HepG2 (cell line): ENCODE measurements around the gene L3MBTL1. TPM values are rescaled to one million over a fixed set of nuclear protein-coding genes. Genes with fewer than 3 reads are reported as not detected.
A peak's percentile ranks its signal among the peaks of the same experiment; 100 is the strongest.

ENCODE experiments used
- ATAC-seq: fragments of 200-7000 bp; cut with Tn5 transposase; 3 replicates; pipeline ENCODE4 v1.9.1; 2020; ENCODE audit warnings: mild to moderate bottlenecking, moderate library complexity
- BruUV-seq: library from RNA; stranded (reverse); fragments of 400-500 nt; replicated peaks from 2 replicates; lab custom pipeline; 2021; lab: Mats Ljungman, UMichigan
- CTCF ChIA-PET: fragments of 300-600 bp; formaldehyde crosslinking; extraction: SDS; loops from one replicate; lab custom pipeline; 2021; ENCODE audit warnings: low total read pairs, inconsistent platforms, low intra/inter-chr PET ratio; lab: Yijun Ruan, JAX
- POLR2A ChIA-PET: fragments of 350-600 bp; sonication (Branson Sonifier 250); formaldehyde crosslinking; loops from one replicate; lab custom pipeline; 2020; ENCODE audit warnings: antibody characterized with exemption, inconsistent platforms; lab: Yijun Ruan, JAX
- DNase-seq: peaks from one replicate; pipeline ENCODE4 v3.0.0-alpha.2; 2015; ENCODE audit warnings: low spot score
- FAIRE-seq: peaks from 3 replicates; lab custom pipeline; 2011; peaks lifted over from hg19 to GRCh38; lab: Jason Lieb, UNC
- H2AFZ ChIP-seq: one replicate; pipeline ENCODE4 v1.6.1; 2011; ENCODE audit warnings: low read length, inconsistent platforms
- H3K27ac ChIP-seq: fragments of 300-600 bp; 3 replicates; pipeline ENCODE4 v1.8.0; 2011; ENCODE audit warnings: mixed run types, mild to moderate bottlenecking, mixed read lengths, low read length, inconsistent platforms; ENCODE audit not compliant: insufficient read depth; ENCODE audit errors: extremely low read length
- H3K27me3 ChIP-seq, 2 experiments: fragments of 200-600 bp in 1 of 2; 2 replicates in 1 of 2; 3 replicates in 1 of 2; pipeline versions ENCODE4 v1.6.0 to v1.8.0; 2011; ENCODE audit warnings: low read length in 2 of 2, mild to moderate bottlenecking in 2 of 2, moderate library complexity in 2 of 2, inconsistent platforms in 1 of 2; ENCODE audit not compliant: insufficient read depth in 2 of 2, control insufficient read depth in 1 of 2
- H3K36me3 ChIP-seq, 2 experiments: fragments of 200-600 bp in 1 of 2; replicated peaks in 1 of 2; 2 replicates in 1 of 2; 3 replicates in 1 of 2; pipeline versions ENCODE4 v1.5.1 to v1.8.0; 2011; ENCODE audit warnings: low read length in 2 of 2, inconsistent platforms in 1 of 2; ENCODE audit not compliant: insufficient read depth in 2 of 2, control insufficient read depth in 1 of 2
- H3K4me1 ChIP-seq: 2 replicates; pipeline ENCODE4 v1.5.1; 2012; ENCODE audit warnings: low read length, inconsistent platforms; ENCODE audit not compliant: insufficient read depth
- H3K4me2 ChIP-seq: 2 replicates; pipeline ENCODE4 v1.6.0; 2011; ENCODE audit warnings: low read depth, low read length, inconsistent platforms
- H3K4me3 ChIP-seq, 3 experiments: fragments of 200-600 bp in 1 of 3; sonication (generic), shearing (Covaris generic) in 1 of 3; replicated peaks in 1 of 3; 2 replicates each; pipeline ENCODE4 v1.5.1; 2011 to 2016; ENCODE audit warnings: low read length in 3 of 3, inconsistent platforms in 2 of 3, low read depth in 2 of 3, mild to moderate bottlenecking in 2 of 3, control low read depth in 1 of 3, mixed read lengths in 1 of 3; ENCODE audit not compliant: insufficient read depth in 1 of 3
- H3K79me2 ChIP-seq: one replicate; pipeline ENCODE4 v1.6.1; 2011; ENCODE audit warnings: low read length, inconsistent platforms; ENCODE audit not compliant: insufficient read depth
- H3K9ac ChIP-seq: 2 replicates; pipeline ENCODE4 v1.6.0; 2011; ENCODE audit warnings: mild to moderate bottlenecking, low read depth, low read length, inconsistent platforms; ENCODE audit not compliant: insufficient read depth
- H3K9me3 ChIP-seq: 2 replicates; pipeline ENCODE4 v1.5.1; 2012; ENCODE audit warnings: mild to moderate bottlenecking, low read length
- H4K20me1 ChIP-seq: 2 replicates; pipeline ENCODE4 v1.6.0; 2011; ENCODE audit warnings: inconsistent platforms, mild to moderate bottlenecking, low read length, moderate library complexity; ENCODE audit not compliant: insufficient read depth
- PCBP2 ChIP-seq: fragments of 200-400 bp; formaldehyde crosslinking; optimal IDR thresholded peaks from 2 replicates; pipeline ENCODE3; 2018; ENCODE audit warnings: low read length, low read depth; ENCODE audit not compliant: poor library complexity, severe bottlenecking
- SAFB2 ChIP-seq: sonication (generic); formaldehyde crosslinking; IDR thresholded peaks from 2 replicates; pipeline ENCODE4 v1.5.1; 2020; ENCODE audit warnings: missing genetic modification reagents, low read depth, mild to moderate bottlenecking, borderline replicate concordance
- TBL1XR1 ChIP-seq: fragments of 150-350 bp; IDR thresholded peaks from 2 replicates; pipeline ENCODE4 v1.6.1; 2014; ENCODE audit warnings: borderline replicate concordance, low read length; ENCODE audit not compliant: partially characterized antibody
- TIGD3 ChIP-seq: sonication (generic); formaldehyde crosslinking; IDR thresholded peaks from 2 replicates; pipeline ENCODE4 v1.5.1; 2020; ENCODE audit warnings: mild to moderate bottlenecking, missing genetic modification reagents, borderline replicate concordance
- ZBTB40 ChIP-seq, 2 experiments: fragments of 450-650 bp in 1 of 2; sonication (generic) in 1 of 2; formaldehyde crosslinking in 1 of 2; IDR thresholded peaks; 2 replicates each; pipeline versions ENCODE4 v1.6.1 to v1.8.0; 2016 to 2022; ENCODE audit warnings: antibody characterized with exemption in 1 of 2, mild to moderate bottlenecking in 1 of 2, missing genetic modification reagents in 1 of 2
- ZNF430 ChIP-seq: sonication (generic); formaldehyde crosslinking; IDR thresholded peaks from 2 replicates; pipeline ENCODE4 v1.9.0; 2021; ENCODE audit warnings: mild to moderate bottlenecking, missing genetic modification reagents
- ZNF704 ChIP-seq: sonication (generic); formaldehyde crosslinking; IDR thresholded peaks from 2 replicates; pipeline ENCODE4 v1.8.1; 2023; ENCODE audit warnings: mild to moderate bottlenecking, inconsistent platforms, moderate library complexity, missing genetic modification reagents, borderline replicate concordance
- ZZZ3 ChIP-seq: sonication (generic); formaldehyde crosslinking; IDR thresholded peaks from 2 replicates; pipeline ENCODE4 v1.4.0; 2020; ENCODE audit warnings: missing genetic modification reagents, mild to moderate bottlenecking, borderline replicate concordance
- WGBS: methylation state at CpG from one replicate; pipeline ENCODE4 v1.1.6; 2017; ENCODE audit warnings: low lambda C conversion rate; 5-methylcytosine and 5-hydroxymethylcytosine counted together
- in situ Hi-C: cut with HindIII; loops from 2 replicates; pipeline ENCODE4 v1.10.0; 2017; ENCODE audit warnings: low pct_unique_long_range_greater_than_20kb; ENCODE audit not compliant: extremely low pct_ligation_motif_present
- intact Hi-C: fragments of 100-400 bp; cut with micrococcal nuclease; formaldehyde crosslinking; loops from one replicate; pipeline ENCODE4 v1.10.0; 2022; ENCODE audit not compliant: unreplicated experiment
- polyA plus RNA-seq, 8 experiments: library from polyadenylated mRNA; depleted of rRNA in 3 of 8; stranded (reverse) in 7 of 8; unstranded in 1 of 8; fragments of >200 nt; fragmentation: Illumina TruSeq in 4 of 8; extraction: Trizol in 4 of 8; gene quantifications; 2 replicates each; pipeline versions ENCODE4 v1.2.1 to v1.2.3, GENCODE V29; 2011 to 2016; ENCODE audit warnings: low read depth in 4 of 8, missing spikeins in 1 of 8, mixed read lengths in 1 of 8; ENCODE audit not compliant: insufficient read depth in 1 of 8
- total RNA-seq, 5 experiments: library from RNA; depleted of rRNA; stranded (reverse); fragments of >200 nt; fragmentation: Illumina TruSeq; extraction: Trizol; gene quantifications; 2 replicates each; pipeline ENCODE4 v1.2.3, GENCODE V29; 2016; ENCODE audit warnings: low read depth in 1 of 5

Gene L3MBTL1
- total and polyA plus RNA-seq, 2 of the 13 experiments (the other 11 are each of a cell fraction or from before 2014, with no cell fraction given): 9.0 to 17.8 TPM

- in situ Hi-C loops: no loop called here
- peak; percentile 86 for FAIRE-seq
- TF ChIP-seq ZNF430 (CRISPR knock-in tag) (peak; percentile 68), SAFB2 (CRISPR knock-in tag) (peak; percentile 28; the same call in 1 of the 2 replicates), PCBP2 (no peak), ZBTB40 (IDR thresholded peaks at IDR 0.05) (no peak), ZBTB40 (CRISPR knock-in tag; IDR thresholded peaks at IDR 0.05) (peak; percentile 65; the same call in 1 of the 2 replicates), TBL1XR1 (no peak), ZZZ3 (peak; percentile 90), TIGD3 (CRISPR knock-in tag) (peak; percentile 91; the same call in 1 of the 2 replicates), ZNF704 (peak; percentile 70; the same call in 1 of the 2 replicates)
Measured at GRCh38 chr20:43590392-43591303, 83.2 kb downstream of the L3MBTL1 start, which contains the start of gene IFT52. TSS of gene IFT52 (plus strand) at chr20:43590937. CDS start at chr20:43594699, 3,762 bp downstream.

More at GRCh38 chr20:43590392-43591303, 83.2 kb downstream of the L3MBTL1 start, which contains the start of gene IFT52:
- DNase-seq (peak; percentile 93), ATAC-seq (peak; percentile 98)
- peaks cover 32% of the 10 kb centered on the region for H3K4me1 ChIP-seq
- peak within 1 kb of the TSS; percentile 91 for H3K4me2 ChIP-seq
- peak within 1 kb of the TSS; percentile 79 for H3K27ac ChIP-seq
- H3K79me2 ChIP-seq: peaks cover 10% of the 10 kb centered on the region
- intact Hi-C loops: loop anchor here (1.0 kb wide), 3 partner anchors 34 to 63 kb away; no protein-coding TSS in a partner anchor
- under 1% methylated on average over 64 of the region's 68 CpGs for WGBS
- H3K36me3 ChIP-seq: peaks cover 2 to 7% of the 10 kb centered on the region in 2 experiments; a peak in 4 of 5 replicates
- no peaks in the 10 kb centered on the region for H3K9me3 ChIP-seq
- H3K27me3 ChIP-seq: no peaks in the 10 kb centered on the region
- H3K4me3 ChIP-seq: peak within 1 kb of the TSS; percentile 84 to 89 (median 86)
- CTCF ChIA-PET: no interaction called here
- H3K9ac ChIP-seq: peak within 1 kb of the TSS; percentile 73
- POLR2A ChIA-PET: interaction anchor here (0.6 to 6.7 kb wide), 30 partner anchors 9 to 539 kb away, joined by 3 to 182 read pairs (median 4); partner anchors contain the start of genes L3MBTL1, SGK2 and SRSF6
- BruUV-seq: no TSS peak
- H4K20me1 ChIP-seq: no peaks in the 10 kb centered on the region
- H2AFZ ChIP-seq: peak within 1 kb of the TSS; percentile 73
